HG03175 (cell line): ENCODE data around the gene FOXK1.

Source experiments
- ATAC-seq: cut with Tn5 transposase; IDR thresholded peaks from one replicate; pipeline ENCODE4 v1.9.1; 2021; ENCODE audit warnings: mild to moderate bottlenecking, moderate library complexity; ENCODE audit not compliant: unreplicated experiment

Gene FOXK1

DNA sequence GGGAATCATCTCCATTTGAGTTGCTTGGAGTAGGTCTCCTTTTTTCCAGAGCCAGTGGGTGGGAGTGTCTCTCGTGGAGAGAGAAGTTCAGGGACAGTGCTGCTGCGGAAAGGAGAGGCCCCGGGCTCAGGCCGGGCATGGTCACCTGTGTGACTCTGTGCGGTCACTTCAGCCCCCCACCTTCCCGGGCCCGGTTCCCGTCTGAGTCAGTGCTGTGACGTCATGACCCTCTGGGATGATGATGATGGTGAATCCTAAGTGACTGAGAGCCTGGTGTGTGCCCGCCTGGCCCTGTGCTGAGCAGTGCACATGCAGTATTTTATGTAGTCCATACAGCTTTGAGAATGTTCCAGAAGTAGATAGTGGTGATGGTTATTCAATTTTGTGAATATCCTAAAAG, 60.8 kb downstream of the FOXK1 start:
- no peak for ATAC-seq

DNA sequence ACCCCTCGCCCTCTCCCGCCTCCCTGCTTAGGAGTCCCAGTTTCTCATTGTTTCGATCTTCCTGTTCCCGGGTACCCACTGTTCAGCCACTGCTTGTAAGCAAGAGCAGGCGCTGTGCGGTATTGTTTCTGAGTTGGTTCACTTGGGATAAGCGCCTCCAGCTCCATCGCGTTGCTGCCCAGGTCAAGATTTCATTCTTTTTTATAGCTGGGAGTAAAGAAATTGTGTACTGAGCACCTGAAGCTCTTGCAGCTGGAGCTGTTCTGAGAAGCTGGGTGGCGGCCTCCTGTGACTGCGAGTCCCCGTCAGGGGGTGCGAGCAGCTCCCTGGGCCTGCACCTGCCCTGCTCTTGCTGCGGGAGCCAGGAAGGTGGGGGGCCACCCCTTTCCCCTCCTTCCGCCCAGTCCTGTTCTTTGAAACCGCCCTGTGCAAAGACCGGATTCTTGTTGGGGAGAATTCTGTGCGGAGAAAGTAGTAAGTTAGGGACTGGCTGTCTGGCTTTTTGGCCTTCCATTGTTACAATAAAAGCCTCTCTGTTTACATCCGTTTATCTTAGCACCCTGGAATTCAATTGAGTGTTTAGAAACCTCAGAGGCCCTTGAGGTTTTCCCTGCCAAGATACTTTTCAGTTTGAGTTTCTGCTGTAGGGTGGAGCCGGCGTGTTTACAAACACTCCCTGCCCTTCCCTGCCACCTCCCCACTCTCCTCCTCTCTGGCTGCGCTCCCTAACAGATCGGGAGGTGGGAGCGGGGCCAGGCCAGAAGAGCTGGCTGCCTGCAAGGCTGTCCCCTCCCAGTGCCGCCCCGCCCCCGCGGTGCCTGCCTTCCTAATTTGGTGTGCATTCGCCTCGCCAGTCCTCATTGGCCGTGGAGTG, 62.5 kb downstream of the FOXK1 start:
- peak; percentile 68 for ATAC-seq

DNA sequence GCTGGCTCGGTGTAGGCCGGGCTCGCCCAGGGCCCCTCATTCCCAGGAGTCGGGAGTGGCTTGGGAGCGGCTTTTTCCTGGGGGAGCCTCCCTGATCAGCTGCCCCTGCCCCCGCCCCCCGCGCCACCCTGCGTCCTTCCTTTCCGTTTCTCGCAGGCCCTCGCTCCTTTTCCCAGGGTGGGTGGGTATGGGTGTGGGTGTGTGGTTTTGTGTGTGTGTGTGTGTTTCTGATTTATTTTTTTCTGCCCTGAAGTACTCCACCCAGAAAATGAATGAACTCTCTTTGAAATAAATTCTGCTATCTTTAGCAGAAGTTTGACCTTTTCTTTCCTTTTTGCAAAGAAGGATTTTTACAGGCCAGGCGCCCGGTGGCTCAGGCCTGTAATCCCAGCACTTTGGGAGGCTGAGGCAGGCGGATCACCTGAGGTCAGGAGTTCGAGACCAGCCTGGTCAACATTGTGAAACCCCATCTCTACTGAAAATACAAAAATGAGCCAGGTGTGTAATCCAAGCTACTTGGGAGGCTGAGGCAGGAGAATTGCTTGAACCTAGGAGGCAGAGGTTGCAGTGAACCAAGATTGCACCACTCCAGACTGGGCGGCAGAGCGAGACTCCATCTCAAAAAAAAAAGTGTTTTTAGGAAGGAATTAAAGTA, 63.3 kb downstream of the FOXK1 start:
- ATAC-seq, result peak; percentile 13

DNA sequence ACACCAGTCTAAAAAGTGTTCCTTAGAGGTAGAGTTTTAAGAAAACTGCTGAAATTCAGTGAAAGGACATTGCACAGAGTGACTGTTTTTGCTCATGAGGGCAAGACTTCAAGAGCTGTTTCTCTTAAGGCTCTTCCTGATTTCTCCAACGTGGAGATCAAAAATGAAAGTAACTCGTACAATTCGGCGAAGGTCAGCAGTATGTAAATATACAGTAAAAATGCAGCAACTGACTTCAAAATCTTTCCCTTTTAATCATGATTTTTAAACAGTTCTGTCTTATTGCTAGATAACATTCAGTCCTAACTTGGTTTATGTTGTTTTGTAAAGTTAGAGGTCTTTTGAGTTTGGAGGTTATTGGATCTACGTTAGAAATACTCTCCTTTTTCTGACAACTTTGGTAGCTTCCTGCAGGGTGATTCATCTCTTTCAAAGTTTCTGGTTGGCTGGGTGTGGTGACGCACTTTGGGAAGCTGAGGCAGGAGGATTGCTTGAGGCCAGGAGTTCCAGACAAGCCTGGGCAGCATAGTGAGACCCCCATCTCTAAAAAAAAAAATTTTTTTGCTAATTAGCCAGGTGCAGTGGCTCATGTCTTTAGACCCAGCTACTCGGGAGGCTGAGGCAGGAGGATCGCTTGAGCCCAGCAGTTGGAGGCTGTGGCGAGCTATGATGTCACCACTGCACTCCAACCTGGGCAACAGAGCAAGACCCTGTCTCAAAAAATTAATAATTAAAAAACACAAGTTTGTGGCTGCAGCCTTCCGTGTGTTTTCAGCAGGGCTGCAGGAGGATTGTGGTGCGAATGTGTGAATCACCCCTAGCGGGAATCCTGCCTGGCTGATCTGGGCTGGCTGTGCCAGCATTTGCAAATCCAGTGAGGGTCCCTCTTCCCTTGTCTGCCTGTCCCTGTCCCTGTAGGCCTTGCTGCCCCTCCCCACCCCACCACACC, 64.2 kb downstream of the FOXK1 start:
- ATAC-seq, result no peak

DNA sequence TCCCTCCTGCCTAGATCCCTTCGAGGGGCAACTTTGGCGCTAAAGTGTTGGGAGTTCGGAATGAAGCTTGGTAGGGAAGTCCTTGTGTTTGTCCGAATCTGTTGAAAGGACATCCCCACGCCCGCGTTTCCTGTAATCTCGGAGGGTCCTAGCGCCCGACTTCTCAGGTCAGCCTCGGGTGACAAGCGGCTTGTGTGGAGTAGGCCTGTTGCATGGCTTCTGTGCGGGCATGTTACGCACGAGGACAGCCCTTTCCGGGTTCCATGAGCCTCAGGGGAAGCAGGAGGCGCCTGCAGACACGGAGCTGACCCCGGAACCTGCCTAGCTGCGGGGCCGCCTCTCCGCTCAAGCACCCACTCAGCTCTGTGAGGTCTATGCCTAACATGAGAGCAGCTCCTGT, 64.9 kb downstream of the FOXK1 start:
- ATAC-seq, result no peak

DNA sequence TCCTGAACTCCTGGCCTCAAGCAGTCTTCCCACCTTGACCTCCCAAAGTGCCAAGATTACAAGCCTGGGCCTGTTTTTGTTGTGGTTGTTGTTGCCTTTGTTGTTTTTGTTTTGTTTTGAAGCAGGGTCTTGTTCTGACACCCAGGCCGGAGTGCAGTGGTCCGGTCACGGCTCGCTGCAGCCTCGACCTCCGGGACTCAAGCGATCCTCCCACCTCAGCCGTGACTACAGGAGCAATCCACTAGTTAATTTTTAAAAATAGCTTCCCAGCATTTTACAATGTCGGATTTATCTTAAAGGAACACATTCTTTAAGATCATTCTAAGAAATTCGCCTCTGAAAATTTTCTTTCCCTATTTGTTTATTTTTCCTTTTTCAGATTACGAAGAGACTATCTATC, 65.7 kb downstream of the FOXK1 start:
- no peak for ATAC-seq

DNA sequence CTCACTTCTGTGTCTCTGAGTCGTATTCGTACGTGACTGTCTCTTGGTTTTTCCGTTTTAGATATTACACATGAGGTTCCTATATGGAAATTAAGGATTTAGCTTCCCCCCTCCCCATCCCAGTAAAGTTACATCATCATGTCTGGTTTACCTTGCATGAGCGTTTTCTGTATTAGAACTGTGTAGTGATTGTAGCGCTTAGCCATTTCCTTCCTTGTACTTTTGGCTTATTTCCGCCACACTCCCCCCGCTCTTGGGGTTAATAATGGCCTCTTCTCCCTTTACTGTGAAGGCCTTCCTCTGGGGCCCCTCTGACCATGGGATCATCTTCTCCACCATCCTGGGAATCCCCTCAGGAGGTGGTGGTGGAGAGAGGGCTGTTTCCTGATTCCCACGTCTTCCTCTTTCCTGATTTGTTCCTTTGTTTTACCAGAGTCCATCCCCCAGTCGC, 66.2 kb downstream of the FOXK1 start:
- no peak for ATAC-seq

DNA sequence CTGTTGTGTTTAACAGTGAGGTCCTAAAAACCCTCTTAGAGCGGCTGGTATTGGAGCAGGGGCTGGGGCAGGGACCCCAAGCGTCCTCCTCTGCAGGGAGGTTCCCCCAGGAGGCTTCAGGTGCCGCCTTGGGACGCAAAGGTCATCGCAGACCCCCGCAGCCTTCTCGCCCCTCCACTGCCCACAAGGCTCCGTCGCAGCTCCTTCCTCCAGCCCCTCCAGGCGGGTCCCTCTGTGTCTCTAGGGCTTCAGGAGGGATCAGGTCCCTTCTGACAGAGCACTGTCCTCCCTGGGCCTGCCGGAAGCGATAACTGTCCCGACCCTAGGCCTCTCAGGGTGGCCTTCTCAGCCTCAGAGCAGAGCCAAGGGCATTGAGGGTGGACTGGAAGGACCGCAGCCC, 67.3 kb downstream of the FOXK1 start:
- ATAC-seq, result no peak

DNA sequence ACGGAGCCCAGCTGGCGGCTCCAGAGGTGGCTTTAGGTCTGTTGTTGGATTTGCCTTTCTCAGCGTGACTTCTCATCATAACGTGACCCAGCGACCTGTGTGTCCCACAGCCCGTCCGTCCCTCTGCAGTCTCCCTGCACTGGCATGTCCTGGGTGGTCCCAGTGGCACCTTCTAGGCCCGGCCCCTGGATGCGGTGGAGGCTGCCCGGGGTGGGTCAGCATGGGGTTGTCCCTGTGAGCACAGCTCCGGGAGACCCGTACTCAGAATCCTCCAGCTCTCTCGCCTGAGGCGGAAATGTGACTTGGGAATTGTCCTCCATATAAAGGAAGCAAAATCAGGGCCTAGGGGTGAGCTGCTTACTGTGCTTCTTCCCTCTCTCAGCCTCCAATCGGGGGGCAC, 67.7 kb downstream of the FOXK1 start:
- ATAC-seq, result no peak

DNA sequence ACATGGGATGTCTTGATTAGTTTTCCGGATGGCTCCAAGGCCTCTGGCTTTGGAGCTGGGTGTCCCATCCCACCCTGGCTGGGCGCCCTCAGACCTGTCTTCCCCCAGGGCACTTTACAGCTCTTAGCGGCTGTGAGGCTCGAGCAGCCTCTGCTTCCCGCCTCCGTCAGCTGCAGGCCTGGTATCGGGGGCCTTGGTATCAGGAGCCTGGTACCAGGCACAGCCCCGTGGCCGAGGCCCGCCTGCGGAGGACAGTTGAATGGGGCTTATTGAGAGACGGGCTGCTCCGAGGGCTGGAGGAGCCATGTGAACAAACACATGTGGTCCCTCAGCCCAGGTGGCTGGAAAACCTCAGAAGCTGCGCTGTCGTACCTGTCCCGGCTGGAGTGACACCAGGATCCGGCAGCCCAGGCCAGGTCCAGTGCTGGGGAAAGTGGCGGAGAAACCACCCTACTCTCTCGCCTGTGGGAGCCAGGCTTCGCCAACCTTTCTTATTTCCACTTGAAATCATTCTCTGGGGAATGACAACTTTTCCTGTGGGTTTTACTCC, 69.4 kb downstream of the FOXK1 start:
- no peak for ATAC-seq

DNA sequence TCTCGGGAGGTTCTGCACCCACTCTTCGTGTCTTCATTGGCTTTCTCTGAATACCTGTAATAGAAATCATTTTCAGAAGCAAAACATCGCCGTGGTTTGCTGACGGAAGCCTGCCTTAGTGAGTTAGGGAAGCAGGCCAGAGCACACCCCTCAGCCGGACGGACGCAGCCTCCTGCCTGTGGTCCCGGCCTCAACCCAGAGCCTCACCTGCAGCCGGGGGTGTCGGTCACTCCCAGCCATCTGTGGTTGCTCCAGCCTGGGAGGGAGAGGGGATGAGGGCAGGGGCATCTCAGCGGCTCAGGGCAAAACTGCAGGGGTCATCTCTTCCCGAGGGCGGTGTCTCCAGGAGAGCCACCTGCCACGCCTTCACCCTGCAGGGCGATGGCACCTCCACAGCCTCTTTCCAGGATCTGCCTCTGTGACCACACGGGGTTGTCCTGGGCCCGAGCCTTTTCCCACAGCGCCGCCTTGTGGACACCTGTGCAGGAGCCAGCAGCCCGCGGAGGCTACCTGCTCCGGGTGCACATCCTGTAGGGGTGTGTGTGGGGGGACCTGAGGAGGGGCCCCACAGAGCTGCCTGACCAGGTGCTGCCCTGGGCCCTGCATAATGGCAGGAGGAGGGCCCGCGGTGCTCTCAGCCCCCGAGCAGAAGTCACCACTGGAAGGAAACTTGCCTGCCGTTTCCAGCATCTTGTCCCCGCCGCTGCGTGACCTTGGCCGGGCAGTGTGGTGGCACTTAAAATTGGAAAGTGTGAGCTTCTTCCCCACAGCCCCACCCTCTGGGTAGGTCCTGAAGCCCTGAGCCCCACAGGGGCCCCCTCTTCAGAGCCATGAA, 71.7 kb downstream of the FOXK1 start:
- peak; percentile 88 for ATAC-seq

DNA sequence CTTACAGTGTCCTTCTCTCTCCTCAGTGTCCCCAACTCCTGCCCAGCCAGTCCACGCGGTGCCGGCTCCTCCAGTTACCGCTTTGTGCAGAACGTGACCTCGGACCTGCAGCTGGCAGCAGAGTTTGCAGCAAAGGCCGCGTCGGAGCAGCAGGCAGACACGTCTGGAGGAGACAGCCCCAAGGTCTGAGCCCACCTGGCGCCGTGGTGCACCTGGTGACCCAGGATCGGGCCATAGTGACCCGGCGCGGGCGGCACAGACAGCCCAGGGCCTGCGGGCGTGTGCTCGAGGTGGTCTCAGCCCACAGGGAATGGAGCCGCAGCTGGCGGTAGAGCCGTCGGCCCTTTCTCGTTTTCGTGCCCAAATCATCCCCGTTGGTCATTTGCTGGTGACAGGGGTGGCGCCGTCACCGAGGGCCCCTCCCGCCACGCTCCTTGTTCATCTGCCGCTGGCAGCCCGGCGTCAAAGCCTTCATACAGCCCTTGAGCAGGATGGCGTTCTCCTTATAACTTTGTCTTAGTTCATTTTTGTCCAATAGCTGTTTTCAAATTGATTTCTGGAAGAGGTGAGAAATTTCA, 72.4 kb downstream of the FOXK1 start:
- no peak for ATAC-seq

DNA sequence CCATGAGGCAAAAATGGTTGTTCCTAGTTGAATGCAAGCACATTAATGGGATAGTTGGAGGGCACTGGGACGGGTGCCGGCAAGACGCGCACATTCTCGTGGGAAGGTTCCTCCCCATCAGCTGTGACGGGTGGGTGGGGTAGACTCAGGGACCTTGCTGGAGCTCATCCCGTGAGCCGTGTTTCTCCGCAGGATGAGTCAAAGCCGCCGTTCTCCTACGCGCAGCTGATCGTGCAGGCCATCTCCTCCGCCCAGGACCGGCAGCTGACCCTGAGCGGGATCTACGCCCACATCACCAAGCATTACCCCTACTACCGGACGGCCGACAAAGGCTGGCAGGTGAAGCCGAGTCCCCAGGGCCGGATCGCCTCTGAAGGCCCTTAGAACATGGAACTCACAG, 73.0 kb downstream of the FOXK1 start:
- no peak for ATAC-seq

DNA sequence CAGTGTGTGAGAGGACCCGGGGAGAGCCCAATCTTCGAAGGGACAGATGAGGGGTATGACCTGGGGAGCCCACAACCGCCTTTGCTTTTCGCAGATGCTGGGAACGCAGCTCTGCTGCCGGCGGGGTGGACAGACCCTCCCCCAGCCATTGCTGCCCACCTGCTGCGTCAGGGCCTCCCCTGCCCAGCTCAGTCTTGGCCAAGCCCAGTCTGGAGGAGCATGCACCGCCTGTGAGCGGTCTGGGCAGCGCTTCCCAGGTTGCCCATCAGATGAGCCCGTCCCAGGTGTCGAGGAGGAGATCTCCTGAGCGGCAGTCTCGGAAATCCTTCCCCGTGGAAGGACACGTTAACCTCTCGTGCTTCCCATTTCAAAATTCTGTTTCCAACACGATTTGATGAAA, 76.0 kb downstream of the FOXK1 start:
- ATAC-seq, result no peak

DNA sequence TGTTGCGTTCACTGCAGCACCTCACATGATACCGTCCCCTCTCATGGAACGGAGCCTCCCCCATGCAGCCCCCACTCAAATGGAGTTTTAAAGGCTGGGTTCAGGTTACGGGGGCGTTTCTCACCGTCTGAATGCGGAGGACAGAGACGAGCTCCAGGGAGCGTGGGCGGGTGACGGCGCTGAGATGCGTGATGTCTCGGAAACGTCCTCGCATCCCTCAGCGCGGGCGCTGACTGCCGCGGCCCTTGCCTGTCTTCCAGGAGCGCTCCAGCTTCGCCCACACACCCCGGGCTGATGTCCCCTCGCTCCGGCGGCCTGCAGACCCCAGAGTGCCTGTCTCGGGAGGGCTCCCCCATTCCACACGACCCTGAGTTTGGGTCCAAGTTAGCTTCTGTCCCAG, 76.7 kb downstream of the FOXK1 start:
- no peak for ATAC-seq

DNA sequence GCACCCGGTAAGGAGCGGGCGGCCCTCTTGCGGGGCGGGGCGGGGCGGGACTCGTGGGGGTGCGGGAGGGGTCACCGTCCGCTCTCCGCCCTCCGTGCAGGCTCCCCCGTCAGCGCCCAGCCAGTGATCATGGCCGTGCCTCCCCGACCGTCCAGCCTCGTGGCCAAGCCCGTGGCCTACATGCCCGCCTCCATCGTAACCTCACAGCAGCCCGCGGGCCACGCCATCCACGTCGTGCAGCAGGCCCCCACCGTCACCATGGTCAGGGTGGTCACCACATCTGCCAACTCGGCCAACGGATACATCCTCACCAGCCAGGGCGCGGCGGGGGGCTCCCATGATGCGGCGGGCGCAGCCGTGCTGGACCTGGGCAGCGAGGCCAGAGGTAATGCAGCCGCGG, 77.1 kb downstream of the FOXK1 start:
- ATAC-seq, result no peak

DNA sequence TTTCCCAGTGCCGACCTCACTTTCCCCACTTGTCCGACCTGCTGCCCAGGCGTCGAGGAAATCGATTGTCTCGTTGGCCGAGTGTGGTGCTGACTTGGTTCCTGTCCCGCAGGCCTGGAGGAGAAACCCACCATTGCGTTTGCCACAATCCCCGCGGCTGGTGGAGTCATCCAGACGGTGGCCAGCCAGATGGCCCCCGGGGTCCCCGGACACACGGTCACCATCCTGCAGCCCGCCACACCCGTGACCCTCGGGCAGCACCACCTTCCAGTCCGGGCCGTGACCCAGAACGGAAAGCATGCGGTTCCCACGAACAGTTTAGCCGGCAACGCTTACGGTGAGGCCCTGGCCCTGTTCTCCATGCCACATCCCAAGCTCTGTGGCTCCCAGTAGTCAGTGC, 78.9 kb downstream of the FOXK1 start:
- no peak for ATAC-seq

DNA sequence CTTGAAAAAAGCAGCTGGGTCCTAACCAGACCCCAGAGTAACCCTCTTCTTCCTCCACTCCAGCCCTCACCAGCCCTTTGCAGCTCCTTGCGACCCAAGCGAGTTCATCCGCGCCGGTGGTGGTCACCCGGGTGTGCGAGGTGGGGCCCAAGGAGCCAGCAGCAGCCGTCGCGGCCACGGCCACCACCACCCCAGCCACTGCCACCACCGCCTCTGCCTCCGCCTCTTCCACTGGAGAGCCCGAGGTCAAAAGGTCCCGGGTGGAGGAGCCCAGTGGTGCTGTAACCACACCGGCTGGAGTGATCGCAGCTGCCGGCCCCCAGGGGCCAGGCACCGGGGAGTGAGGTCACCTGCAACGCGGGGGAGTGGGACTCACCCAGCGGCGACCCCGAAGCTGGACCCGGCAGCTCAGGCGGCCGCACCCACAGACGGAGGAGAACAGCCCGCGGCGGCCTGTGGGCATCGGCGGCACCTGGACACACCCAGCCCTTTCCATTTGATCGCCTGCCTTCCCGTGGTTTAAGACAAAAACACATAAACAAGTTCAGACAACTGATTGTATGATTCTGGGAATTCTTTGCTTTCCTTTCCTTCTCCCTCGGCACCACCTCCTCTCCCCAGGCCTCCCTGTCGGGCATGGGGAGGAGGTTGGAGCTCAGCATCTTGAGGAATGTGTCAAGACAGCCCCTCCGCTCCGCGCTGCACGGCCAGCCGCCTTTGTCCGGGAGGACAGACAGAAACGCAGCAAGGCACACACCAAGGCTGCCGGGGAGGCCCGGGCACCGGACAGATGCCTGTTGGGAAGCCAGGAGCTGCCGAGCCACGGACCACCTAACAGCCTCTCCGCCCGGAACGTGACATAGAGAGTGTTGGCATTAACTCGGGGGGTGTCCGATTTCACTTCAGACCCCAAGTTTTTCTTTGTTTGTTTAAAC, 80.3 kb downstream of the FOXK1 start:
- no peak for ATAC-seq
